GM19193 (cell line): ENCODE results near the gene CTRL.

Experiments used
- POLR2A ChIP-seq: IDR thresholded peaks from 4 replicates; pipeline ENCODE4 v1.6.1; 2011; ENCODE audit not compliant: insufficient read depth, insufficient read length; ENCODE audit errors: extremely low read depth

CTRL gene

GRCh38 chr16:67966549-67967182 lies 35.0 kb upstream of the CTRL start:
- TF ChIP-seq POLR2A, result no peak

GRCh38 chr16:67965668-67966548 lies 34.2 kb upstream of the CTRL start:
- no peak for TF ChIP-seq POLR2A

GRCh38 chr16:67964477-67965131 lies 32.9 kb upstream of the CTRL start:
- TF ChIP-seq POLR2A, result no peak

GRCh38 chr16:67963662-67964321 lies 32.1 kb upstream of the CTRL start:
- no peak for TF ChIP-seq POLR2A

GRCh38 chr16:67963292-67963661 lies 31.6 kb upstream of the CTRL start:
- TF ChIP-seq POLR2A, result no peak

GRCh38 chr16:67962135-67962534 lies 30.5 kb upstream of the CTRL start:
- no peak for TF ChIP-seq POLR2A

GRCh38 chr16:67961551-67961957 lies 29.9 kb upstream of the CTRL start:
- no peak for TF ChIP-seq POLR2A

GRCh38 chr16:67959536-67960329 lies 28.1 kb upstream of the CTRL start:
- no peak for TF ChIP-seq POLR2A

GRCh38 chr16:67957622-67958021 lies 26.0 kb upstream of the CTRL start:
- no peak for TF ChIP-seq POLR2A

GRCh38 chr16:67954421-67955196 lies 22.9 kb upstream of the CTRL start:
- no peak for TF ChIP-seq POLR2A

- TF ChIP-seq POLR2A, result no peak
Measured at GRCh38 chr16:67953641-67954375, 22.1 kb upstream of the CTRL start.

- TF ChIP-seq POLR2A, result no peak
Measured at GRCh38 chr16:67951485-67951884, 19.8 kb upstream of the CTRL start.

- no peak for TF ChIP-seq POLR2A
Measured at GRCh38 chr16:67950335-67950843, 18.7 kb upstream of the CTRL start.
